ENCODE measurements around the gene MEF2C. TPM values are rescaled to one million over a fixed set of nuclear protein-coding genes. Genes with fewer than 3 reads are reported as not detected.

The MEF2C gene
- total and polyA plus RNA-seq, 2 donors (not counting 1 experiment from before 2014, with no cell fraction given) = 12.2 to 15.7 TPM

DNA sequence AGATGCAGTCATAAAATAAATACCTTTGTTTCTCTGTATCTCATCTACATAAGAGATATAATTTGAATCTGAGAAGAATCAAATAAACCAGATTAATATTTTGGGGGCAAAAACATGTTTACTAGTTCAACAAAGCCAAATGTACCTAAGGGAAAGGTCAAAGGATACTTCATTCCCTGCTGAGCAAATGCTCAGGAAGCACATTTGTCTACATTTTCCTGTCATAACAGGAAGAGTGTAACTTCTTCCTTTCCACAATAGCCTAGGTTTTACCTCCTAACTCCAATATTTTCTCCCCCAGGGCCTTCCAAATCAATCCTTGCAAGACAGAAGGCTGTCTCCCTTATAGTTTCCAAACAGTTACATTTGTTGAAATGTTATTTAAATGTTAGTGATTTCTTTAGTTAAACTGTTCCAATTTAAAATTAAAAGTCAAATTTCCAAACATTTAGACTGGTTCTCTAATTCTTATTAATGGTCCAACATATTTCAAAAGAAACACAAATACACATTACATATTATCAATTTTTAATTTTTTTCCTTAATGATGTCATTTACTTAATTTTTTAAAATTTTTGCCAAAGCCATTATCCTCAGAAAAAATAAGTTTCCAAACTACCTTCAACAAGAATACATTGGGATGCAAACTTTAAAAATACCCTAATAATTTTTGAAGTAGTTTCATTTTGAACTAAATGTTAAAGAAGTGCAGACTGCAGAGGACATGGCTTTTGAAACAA lies 67.8 kb downstream of the MEF2C start:
- Histone ChIP-seq H3K27ac (ENCODE audit: insufficient read depth, low read length) (no peak overlapping the region), H3K27me3 (ENCODE audit: control insufficient read depth, insufficient read depth, low read length) (no peaks in the 10 kb centered on the region), H3K4me3 (replicated peaks in 1 of 4; ENCODE audit: control extremely low read depth in 1 of 4, insufficient read depth in 1 of 4, low read depth in 3 of 4, low read length in 4 of 4) (no peak overlapping the region), H3K9ac (ENCODE audit: insufficient read depth, low read length) (no peak overlapping the region), H2AFZ (ENCODE audit: low read length) (no peak overlapping the region), H4K20me1 (ENCODE audit: control insufficient read depth, extremely low read depth, insufficient read depth, low read length) (no peaks in the 10 kb centered on the region), H3K4me2 (ENCODE audit: extremely low read depth, insufficient read depth, low read length) (no peak overlapping the region), H3K9me3 (ENCODE audit: control insufficient read depth, insufficient read depth, low read depth, low read length) (no peaks in the 10 kb centered on the region), H3K36me3 (ENCODE audit: control insufficient read depth, insufficient read depth, low read length) (no peaks in the 10 kb centered on the region), H3K79me2 (ENCODE audit: control insufficient read depth, insufficient read depth, low read length) (no peaks in the 10 kb centered on the region), H3K4me1 (ENCODE audit: control insufficient read depth, extremely low read depth, insufficient read depth, low read length) (no peaks in the 10 kb centered on the region)
- no peak for DNase-seq (ENCODE audit: low read depth in 2 of 2)
- TF ChIP-seq EZH2 (IDR thresholded peaks at IDR 0.05; ENCODE audit: low read length, missing control alignments) = no peak
- TF ChIP-seq, protein P1, sequence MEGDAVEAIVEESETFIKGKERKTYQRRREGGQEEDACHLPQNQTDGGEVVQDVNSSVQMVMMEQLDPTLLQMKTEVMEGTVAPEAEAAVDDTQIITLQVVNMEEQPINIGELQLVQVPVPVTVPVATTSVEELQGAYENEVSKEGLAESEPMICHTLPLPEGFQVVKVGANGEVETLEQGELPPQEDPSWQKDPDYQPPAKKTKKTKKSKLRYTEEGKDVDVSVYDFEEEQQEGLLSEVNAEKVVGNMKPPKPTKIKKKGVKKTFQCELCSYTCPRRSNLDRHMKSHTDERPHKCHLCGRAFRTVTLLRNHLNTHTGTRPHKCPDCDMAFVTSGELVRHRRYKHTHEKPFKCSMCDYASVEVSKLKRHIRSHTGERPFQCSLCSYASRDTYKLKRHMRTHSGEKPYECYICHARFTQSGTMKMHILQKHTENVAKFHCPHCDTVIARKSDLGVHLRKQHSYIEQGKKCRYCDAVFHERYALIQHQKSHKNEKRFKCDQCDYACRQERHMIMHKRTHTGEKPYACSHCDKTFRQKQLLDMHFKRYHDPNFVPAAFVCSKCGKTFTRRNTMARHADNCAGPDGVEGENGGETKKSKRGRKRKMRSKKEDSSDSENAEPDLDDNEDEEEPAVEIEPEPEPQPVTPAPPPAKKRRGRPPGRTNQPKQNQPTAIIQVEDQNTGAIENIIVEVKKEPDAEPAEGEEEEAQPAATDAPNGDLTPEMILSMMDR (conservative IDR thresholded peaks at IDR 0.05 in 1 of 2, IDR thresholded peaks at IDR 0.05 in 1 of 2; ENCODE audit: low read depth in 1 of 2, low read length in 2 of 2) = no peak

- Histone ChIP-seq H4K20me1 (ENCODE audit: control insufficient read depth, extremely low read depth, insufficient read depth, low read length) (no peaks in the 10 kb centered on the region), H3K4me2 (ENCODE audit: extremely low read depth, insufficient read depth, low read length) (no peak overlapping the region), H3K9me3 (ENCODE audit: control insufficient read depth, insufficient read depth, low read depth, low read length) (no peaks in the 10 kb centered on the region), H3K79me2 (ENCODE audit: control insufficient read depth, insufficient read depth, low read length) (no peaks in the 10 kb centered on the region), H3K4me1 (ENCODE audit: control insufficient read depth, extremely low read depth, insufficient read depth, low read length) (no peaks in the 10 kb centered on the region), H2AFZ (ENCODE audit: low read length) (no peak overlapping the region), H3K27ac (ENCODE audit: insufficient read depth, low read length) (no peak overlapping the region), H3K27me3 (ENCODE audit: control insufficient read depth, insufficient read depth, low read length) (no peaks in the 10 kb centered on the region), H3K36me3 (ENCODE audit: control insufficient read depth, insufficient read depth, low read length) (no peaks in the 10 kb centered on the region), H3K9ac (ENCODE audit: insufficient read depth, low read length) (no peak overlapping the region), H3K4me3 (replicated peaks in 1 of 4; ENCODE audit: control extremely low read depth in 1 of 4, insufficient read depth in 1 of 4, low read depth in 3 of 4, low read length in 4 of 4) (no peak overlapping the region)
- DNase-seq (ENCODE audit: low read depth in 2 of 2) = no peak
- no peak for TF ChIP-seq EZH2 (IDR thresholded peaks at IDR 0.05; ENCODE audit: low read length, missing control alignments)
- TF ChIP-seq, protein P1 (conservative IDR thresholded peaks at IDR 0.05 in 1 of 2, IDR thresholded peaks at IDR 0.05 in 1 of 2; ENCODE audit: low read depth in 1 of 2, low read length in 2 of 2) = no peak
These were observed 69.0 kb downstream of the MEF2C start for GRCh38 chr5:88813805-88814575.

- Histone ChIP-seq H4K20me1 (ENCODE audit: control insufficient read depth, extremely low read depth, insufficient read depth, low read length) (no peaks in the 10 kb centered on the region), H3K9me3 (ENCODE audit: control insufficient read depth, insufficient read depth, low read depth, low read length) (no peaks in the 10 kb centered on the region), H3K27me3 (ENCODE audit: control insufficient read depth, insufficient read depth, low read length) (no peaks in the 10 kb centered on the region), H3K4me3 (replicated peaks in 1 of 4; ENCODE audit: control extremely low read depth in 1 of 4, insufficient read depth in 1 of 4, low read depth in 3 of 4, low read length in 4 of 4) (no peak overlapping the region), H3K36me3 (ENCODE audit: control insufficient read depth, insufficient read depth, low read length) (no peaks in the 10 kb centered on the region), H3K79me2 (ENCODE audit: control insufficient read depth, insufficient read depth, low read length) (no peaks in the 10 kb centered on the region), H2AFZ (ENCODE audit: low read length) (no peak overlapping the region), H3K4me1 (ENCODE audit: control insufficient read depth, extremely low read depth, insufficient read depth, low read length) (no peaks in the 10 kb centered on the region), H3K9ac (ENCODE audit: insufficient read depth, low read length) (no peak overlapping the region), H3K27ac (ENCODE audit: insufficient read depth, low read length) (no peak overlapping the region), H3K4me2 (ENCODE audit: extremely low read depth, insufficient read depth, low read length) (no peak overlapping the region)
- DNase-seq (ENCODE audit: low read depth in 2 of 2) = no peak
- no peak for TF ChIP-seq EZH2 (IDR thresholded peaks at IDR 0.05; ENCODE audit: low read length, missing control alignments)
- TF ChIP-seq, protein P1 (conservative IDR thresholded peaks at IDR 0.05 in 1 of 2, IDR thresholded peaks at IDR 0.05 in 1 of 2; ENCODE audit: low read depth in 1 of 2, low read length in 2 of 2) = no peak
These were observed 69.7 kb downstream of the MEF2C start for GRCh38 chr5:88813244-88813643.
